CD4-positive, alpha-beta T cell treated with Interleukin-6 at 100 ng/mL for 8 hours (primary cell): ENCODE measurements around the gene ANTKMT.
"Not testable (repeated sequence)": the region's sequence is repeated elsewhere in the genome, so short reads cannot be mapped to it uniquely, and the experiment has no call there.

ENCODE experiments used
- DNase-seq: peaks from one replicate; pipeline ENCODE4 v3.0.0-alpha.2; 2020; ENCODE audit warnings: mixed read lengths, low spot score

The ANTKMT gene

DNA sequence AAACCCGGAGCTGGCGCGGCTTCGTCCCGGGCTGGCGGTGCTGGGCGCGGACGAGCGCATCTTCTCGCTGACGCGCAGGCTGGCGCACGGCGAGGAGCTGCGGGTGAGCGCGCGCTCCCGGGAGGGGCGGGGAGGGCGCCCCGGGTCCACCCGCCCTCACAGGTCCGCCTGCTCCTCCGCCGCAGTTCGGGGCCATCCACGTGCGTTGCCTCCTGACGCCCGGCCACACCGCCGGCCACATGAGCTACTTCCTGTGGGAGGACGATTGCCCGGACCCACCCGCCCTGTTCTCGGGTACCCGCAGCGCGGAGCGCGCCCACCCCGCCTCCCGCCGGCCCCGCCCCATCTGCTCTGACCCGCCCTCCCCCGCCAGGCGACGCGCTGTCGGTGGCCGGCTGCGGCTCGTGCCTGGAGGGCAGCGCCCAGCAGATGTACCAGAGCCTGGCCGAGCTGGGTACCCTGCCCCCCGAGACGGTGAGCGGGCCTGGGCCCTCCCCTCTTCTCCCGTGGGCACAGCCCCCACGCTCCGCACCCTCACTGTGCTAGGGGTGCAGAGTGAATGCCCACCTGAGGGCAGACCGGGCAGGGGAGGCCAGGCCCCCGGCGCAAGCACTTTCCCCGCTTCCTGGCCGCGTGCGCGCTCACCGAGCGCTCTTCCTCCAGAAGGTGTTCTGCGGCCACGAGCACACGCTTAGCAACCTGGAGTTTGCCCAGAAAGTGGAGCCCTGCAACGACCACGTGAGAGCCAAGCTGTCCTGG, 7.4 kb downstream of the ANTKMT start:
- peak; percentile 40 for DNase-seq

DNA sequence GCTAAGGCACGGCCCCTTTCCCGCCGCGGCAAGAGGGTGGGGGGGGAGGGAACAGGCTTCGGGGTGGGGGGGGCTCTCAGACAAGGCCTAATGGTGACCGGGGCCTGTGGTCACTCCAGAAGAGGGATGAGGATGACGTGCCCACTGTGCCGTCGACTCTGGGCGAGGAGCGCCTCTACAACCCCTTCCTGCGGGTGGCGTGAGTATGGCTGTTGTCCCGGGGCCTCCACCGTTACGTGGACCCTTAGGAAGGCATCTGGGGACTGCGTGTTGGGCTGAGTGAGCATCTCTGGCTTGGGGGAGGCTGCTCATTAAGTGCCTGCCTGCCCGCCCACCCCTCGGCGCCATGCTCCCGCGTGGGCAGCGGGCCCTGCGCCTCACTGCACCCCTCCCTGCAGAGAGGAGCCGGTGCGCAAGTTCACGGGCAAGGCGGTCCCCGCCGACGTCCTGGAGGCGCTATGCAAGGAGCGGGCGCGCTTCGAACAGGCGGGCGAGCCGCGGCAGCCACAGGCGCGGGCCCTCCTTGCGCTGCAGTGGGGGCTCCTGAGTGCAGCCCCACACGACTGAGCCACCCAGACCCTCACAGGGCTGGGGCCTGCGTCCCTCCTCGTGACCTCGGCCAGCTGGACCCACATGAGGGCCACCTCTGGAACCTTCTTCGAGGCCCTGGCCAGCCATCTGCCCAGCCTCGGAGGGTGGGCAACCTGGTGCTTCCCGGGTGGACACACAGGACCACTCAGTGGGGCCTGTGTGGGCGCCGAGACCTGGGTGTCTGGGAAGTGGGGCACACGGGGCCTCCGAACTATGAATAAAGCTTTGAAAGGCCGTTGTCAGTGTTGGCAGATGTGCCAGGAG, 8.2 kb downstream of the ANTKMT start:
- DNase-seq: no peak

DNA sequence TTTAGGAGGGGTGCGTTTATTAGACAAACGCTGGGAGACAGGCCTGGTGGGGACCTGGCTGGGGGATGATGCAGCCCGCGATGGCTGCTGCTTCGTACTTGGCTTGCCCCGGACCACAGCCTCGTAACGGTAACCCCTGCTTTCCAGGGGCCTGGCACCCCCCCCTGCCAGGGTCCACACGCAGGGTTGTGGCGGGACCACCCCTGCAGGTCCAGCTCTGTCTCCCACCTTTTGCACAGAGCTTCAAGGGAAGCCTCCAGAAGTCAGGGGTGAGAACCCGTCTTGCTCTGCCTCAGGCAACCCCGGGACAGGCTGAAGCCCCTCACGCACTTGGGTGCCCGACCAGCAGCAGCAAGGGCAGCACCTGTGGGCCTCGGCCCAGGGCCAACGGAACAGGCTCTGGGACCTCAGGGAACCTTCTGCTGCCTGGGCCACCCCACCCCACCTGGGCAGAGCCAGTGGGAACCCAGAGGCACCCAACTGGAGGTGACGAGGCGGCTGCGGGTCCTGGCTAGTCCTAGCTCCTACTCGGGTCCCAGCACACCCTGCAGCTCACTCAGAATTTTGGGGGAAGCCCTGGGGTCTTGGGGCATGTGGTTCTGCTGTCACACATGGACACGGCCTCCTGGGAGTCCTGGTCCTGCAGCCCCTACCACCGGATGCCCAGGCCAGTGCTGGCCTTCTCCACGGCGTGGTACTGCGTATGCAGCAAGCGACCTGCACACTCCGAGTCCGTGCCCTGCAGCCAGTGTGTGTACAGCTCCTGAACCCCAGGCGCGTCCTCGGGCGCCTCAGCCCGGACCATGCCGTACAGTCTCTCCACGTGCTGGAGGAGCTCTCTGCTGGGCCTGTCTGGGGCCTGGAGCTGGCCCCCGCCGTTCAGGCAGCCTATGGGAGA, 9.1 kb downstream of the ANTKMT start:
- DNase-seq: no peak

DNA sequence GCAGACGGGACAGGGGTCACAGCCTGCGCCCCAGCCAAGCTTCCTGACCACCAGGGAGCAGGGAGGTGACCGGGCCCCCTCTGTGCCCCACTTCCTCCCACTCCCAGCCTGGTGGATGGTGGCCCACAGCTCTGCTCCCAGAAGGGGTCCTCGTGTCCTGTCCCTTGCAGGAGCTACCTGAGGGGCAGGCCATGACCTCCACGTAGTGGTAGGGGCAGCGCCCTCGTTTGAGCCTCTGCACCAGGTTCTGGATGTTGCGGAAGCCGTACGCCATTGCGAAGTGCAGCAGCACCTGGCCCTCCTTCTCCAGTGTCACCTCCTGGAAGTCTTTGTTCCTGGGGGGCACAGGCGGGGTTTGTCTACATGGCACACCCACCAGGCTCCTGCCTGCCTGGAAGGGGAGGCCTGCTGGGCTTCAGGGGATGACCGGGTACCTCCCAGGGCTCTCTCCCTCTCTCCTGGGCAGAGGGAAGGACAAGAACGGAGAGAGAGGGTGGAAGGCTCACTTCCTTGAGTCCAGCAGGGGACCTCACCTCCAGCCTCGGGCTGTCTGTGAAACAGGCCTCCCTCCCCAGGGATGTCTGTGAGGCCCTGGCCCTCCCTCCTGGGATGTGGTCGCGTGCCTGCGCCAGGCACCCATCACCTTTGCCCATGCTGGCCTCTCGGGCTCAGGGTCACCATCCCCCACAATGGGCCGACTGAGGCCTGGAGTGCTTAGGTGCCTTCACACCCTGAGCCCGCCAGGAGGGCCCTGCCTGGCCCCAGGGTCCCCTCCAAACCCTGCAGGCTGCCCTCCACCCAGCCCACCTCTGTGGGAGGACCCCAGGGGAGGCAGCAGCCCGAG, 9.9 kb downstream of the ANTKMT start:
- no peak for DNase-seq

DNA sequence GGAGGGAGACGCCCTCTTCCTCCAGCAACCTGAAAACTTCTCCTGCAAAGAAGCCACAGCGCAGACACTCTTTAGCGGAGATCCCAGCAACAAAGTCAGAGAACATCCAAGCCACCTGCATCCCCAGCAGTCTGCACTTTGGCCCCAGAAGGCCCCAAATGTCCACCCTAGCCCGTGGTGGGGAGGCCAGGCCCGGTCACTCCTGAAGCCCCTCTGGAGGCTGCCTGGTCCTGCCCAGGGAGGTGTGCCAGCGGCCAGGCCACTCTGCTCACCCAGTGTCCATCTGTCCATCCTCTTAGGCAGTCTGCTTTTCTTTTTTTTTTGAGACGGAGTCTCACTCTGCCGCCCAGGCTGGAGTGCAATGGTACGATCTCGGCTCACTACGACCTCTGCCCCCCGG, 11.4 kb downstream of the ANTKMT start:
- DNase-seq: no peak

DNA sequence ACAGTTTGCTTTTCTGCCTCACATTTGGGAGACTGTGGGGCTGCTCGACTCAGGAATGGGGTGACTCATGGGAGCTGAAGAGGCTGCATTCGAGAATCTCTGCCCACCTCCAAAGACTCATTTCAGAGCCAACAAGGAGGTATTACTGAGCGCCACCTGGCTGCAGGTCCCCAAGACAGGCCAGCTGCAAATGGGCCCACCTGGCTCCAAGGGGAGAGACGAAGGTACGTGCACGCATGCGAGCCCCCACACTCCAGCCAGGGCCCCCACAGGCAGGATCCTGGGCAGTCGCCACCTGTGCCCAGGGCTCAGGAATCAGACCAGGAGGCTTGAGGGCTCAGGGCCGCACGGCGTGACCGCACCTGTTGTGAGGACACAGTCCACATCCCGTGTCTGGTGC, 12.0 kb downstream of the ANTKMT start:
- DNase-seq: no peak

DNA sequence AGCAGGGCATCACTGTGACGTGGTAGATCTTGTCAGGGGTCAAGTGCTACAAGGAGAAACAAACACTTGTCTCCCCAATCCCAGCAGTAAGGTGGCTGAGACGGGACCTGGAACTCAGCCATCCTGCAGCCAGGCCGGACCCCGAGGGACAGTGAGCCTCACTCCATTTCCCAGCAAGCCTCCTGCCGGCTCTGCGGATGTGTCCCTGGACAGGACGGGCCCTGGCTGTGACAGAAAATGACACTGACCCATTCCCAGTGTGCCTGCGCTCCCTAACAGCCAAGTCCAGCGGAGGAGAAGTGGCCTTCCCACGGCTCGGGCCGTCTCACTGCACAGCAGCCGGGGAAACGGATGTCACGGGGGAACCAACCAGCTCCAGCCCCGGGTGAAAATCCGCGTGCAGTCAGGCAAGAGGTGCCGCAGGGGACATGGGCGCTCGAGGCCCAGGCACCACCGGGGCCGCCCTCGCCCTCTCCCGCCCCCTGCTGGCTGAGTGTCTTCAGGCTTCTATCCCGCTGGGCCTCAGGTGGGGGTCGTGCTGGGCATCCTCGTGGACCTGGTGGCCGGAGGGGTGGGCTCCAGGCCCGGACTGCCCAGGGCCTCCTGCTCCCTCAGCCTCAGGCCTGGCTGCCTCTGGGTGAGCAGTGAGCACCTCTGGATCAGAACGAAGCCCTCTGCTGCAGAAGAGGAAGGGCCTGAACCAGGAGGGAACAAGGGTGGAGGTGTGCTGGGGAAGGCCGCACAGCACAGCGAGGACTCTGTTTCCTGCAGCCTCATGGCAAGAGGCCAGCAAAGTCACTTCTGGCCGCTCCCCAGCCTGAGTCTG, 12.6 kb downstream of the ANTKMT start:
- no peak for DNase-seq

DNA sequence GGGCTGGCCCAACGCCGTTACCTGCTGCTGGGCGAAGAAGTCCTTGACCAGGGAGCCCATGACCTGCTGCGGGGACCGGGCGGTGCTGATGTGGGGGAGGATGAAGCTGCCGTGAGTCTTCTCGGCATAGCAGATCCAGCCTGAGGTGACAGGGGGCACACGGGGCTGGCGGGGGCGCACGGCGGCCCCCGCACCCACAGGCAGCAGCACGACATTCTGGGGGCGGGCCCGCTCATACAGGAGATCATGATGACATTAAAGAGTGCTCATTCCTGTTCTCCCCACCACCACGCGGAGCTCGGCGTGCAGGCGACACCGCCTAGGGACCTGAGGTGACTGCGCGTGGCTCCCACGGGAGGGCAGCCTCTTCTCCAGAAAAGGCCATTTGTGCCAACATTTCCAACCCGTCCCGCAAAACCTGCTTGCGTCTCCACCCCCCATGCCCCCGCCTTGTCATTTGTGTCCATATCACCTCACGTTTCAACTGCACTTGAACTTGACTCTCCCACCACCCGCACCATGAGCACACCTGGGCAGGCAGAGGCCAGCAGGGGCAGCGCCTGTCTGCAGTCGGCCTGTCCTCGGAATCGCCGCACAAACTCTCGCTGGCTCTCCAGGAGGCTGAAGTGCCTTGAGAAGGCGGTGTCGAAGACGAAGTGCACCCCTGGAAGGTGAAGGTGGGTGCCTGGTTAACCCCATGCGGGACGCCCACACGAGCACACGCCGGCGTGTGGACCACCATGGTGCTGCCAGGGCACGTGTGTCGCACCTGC, 13.4 kb downstream of the ANTKMT start:
- no peak for DNase-seq

DNA sequence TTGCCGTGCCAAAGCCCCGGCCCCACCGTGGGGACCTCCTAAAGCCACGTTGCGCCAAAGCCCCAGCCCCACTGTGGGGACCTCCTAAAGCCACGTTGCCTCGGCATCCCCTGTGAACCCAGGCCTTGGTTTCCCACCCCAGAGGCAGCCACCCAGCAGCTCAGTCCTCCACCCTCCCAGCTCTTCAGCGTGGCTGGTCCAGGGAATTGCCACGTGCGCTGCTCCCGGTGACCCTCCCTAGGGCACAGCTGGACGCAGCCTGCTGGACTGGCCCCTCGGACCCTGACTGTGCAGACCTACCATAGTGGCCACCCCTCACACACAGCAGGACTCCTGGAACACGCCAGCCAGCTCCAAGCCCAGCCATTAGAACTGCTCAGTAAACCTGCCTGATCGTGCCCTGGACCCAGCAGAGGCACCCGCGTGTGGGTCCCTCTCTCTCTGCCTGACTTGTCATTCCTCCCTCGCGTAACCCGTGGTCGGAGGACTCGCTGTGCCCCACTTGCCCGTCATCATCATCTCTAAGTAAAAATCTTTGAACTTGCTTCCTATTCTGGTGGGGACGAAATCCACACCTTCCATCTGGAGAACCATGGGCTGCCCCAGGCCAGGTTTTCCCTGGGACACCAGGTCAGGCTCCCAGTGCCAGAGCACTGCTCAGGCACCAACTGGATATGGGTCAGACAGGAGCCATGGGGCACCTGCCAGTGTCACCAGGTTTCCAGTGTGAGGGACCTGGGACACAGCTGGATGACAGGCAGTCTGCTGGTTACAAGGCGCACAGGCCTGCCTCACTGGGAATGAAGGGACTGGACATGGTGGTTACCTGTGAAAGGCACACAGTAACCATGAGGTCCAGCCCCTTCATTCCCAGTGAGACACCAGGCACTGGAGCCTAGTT, 14.3 kb downstream of the ANTKMT start:
- DNase-seq: no peak

DNA sequence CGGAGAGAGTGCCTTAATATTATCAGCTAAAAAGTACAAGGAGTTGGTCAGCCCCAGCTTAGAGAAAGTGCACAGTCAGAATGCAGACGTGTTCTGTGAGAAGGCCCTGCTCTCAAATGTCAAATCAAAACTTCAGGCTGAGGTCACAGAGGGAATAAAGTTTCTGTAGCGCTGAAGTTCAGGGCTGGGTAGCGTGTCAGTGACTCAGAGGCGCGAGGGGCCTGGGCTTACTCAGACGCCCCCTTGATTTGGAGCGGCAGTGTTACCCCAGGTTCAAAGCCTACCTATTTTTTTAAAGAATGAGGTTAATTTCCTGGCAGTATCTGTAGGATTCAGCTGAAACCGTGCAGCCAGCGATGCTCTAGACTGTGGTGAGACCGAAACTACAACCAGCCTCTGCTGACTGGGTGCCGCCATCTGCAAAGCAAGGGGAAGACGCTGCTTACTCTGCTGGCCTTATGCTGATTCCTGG, 15.1 kb downstream of the ANTKMT start:
- no peak for DNase-seq

DNA sequence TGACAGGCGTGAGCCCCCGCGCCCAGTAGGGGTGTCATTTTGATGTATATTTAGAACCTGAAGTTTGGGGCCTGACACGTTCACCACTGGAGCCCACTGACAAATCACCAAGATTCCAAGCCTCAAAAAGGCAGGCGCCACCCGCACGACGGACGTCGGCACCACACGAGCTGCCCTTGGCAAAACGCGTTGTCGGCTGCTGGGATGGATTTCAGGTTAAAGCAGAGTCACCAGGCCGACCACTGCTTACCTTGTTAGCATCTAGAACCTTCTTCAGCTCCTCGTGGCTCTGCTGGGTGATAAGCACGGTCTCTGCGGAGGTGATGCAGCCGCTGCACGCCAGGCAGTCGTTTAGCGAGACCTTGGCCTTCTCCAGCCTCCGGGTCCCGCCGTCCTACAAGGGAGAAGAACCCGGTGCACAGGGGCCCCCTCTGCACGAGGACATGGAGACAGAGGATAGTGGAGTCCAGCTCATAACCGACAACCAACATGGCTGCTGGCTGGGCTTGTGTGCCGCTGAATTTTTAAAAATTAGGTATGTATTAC, 16.1 kb downstream of the ANTKMT start:
- DNase-seq: no peak

DNA sequence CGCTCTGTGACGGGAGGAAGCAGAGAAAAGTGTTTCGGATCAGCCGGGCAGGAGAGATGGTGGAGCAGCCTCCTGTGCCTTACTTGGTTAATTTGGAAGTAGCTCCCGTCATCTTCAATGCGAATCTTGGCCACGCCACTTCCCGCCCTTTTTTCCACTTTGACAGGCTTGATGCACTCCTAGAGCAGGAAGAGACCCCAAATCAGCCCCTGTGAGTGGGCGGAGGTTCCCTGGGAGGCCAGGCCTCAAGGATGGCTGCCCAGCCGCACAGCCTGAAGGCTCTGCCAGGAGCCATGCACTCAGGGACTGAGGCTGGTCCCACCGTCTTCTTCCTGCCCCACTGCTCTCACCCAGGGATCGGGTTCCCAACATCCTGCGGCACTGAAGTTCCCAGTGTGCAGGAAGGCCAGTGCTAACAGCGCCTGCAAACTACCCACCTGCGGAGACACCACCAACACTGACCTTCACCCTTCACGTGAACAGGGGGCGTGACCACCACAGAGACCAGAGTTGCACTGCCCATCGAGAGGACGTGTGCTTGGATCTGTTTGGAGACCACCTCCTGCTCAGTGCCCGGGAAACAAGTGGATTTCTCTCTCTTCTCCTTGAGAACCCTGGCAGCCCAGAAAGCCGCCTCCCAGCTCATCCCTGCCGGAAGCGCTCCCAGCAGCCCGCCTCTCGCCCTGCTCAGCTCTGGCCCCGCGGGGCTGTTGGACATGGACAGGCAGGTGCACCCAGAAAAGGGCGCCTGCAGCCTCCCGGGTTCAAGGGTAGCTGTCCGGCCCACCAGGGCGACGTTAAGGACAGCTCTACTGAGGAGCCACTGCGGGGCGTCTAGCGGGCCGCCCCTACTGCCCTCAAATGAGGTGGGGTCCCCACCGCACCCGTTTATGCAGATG, 18.9 kb downstream of the ANTKMT start:
- DNase-seq: no peak

DNA sequence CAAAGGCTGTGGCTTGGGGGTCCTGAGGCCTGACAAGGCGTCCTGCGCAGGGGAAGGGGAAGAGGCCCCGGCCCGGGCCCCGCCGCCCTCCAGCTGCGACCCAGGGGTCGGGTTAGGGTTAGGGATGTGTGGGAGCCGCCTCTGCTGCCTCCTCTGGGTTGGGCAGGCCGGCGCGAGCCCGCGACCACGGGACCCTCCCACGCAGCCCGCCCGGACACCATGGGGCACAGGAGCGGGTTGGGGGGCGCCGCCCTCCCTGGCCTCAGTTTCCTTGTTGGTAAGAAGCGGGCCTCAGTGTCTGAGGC, 19.5 kb downstream of the ANTKMT start:
- DNase-seq: no peak

DNA sequence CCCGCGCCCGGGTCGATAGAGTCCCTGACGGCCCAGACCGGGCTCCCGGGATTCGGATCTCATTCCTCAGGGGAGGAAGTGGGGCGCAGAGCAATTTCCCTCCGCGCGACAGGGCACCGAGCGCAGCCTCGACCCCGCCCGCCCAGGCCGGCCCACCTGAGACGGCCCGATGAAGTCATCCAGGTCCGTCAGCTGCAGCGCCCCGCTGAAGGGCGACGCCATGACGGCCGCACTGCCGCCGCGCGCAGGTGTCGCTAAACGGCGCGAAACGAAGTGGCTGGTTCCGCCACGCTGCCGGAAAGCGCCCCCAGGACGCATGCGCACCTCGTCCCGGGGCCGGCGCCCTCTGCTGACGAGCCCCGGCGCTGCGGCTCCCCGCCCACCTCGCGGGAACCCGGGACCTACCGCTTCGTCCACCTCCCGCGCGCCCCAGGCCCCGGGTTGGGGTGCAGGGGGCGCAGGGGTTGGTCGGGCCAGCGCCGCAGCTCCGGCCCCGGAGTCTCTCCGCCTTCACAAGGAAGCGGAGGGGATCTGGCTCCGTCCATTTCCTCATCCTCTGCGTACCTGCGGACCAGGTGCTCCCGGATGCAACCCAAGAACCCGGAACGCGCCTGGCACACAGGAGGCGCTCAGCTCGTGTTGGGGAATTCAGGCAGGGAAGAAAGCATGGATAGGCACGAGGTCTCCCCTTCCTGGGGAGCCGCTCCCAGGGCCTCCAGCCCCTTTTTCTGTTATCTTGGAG, 20.0 kb downstream of the ANTKMT start, which contains the start of gene CIAO3:
TSS of gene CIAO3 (minus strand) at position 234 of the 742 bp plus-strand sequence. CDS start at position 222, 12 bp downstream.
- peak; percentile 83 for DNase-seq

DNA sequence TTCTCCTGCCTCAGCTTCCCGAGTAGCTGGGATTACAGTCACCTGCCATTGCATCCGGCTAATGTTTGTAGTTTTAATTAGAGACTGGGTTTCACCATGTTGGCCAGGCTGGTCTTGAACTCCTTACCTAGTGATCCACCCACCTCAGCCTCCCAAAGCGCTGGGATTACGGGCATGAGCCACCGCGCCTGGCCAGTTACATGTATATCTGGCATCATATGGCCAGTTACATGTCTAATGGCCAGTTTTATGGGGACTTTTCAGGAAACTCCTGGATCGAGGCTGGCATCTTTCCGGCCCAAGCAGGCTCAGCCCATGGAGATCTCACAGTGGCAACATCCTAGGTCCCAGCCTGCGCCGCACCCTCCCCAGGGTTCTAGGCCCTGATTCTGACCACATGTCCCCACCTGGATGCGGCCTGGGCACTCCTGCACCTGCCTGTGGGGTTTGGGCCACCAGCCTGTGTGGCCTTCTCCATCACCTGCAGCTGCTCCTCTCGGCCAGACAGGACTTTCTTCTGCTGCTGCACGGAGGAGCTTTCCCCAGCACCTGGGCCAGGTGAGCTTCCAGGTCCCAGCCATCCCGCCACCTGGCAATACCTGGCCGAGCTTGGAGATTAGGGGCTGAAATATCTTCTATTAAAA, 21.2 kb downstream of the ANTKMT start:
- DNase-seq: no peak

DNA sequence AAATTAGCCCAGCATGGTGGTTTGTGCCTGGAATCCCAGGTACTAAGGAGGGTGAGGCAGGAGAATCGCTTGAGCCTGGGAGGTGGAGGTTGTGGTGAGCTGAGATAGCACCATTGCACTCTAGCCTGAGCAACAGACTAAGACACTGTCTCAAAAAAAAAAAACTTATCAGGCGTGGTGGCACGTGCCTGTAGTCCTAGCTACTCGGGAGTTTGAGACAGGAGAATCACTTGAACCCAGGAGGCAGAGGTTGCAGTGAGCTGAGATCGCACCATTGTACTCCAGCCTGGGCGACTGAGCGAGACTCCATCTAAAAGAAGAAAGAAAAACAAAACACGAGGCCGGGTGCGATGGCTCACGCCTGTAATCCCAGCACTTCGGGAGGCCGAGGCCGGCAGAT, 21.9 kb downstream of the ANTKMT start:
- not testable (repeated sequence) for DNase-seq
